HCT116 (cell line): ENCODE measurements around the gene CCDC74A. TPM values are rescaled to one million over a fixed set of nuclear protein-coding genes. Genes with fewer than 3 reads are reported as not detected.
A peak's percentile ranks its signal among the peaks of the same experiment; 100 is the strongest.
"Not testable (repeated sequence)": the region's sequence is repeated elsewhere in the genome, so short reads cannot be mapped to it uniquely, and the experiment has no call there.

Experiments used
- ATAC-seq: fragments of 200-7000 bp; cut with Tn5 transposase; 2 replicates; pipeline ENCODE4 v1.9.1; 2020; ENCODE audit warnings: mild to moderate bottlenecking, moderate library complexity
- BruUV-seq: library from RNA; stranded (reverse); fragments of 400-500 nt; replicated peaks from 2 replicates; lab custom pipeline; 2021; lab: Mats Ljungman, UMichigan
- CTCF ChIA-PET: fragments of 300-600 bp; sonication (Branson Sonifier 250); formaldehyde crosslinking; loops from one replicate; lab custom pipeline; 2021; ENCODE audit warnings: antibody characterized with exemption; lab: Charles Lee
- POLR2A ChIA-PET: fragments of 300-600, 350-600 bp; sonication (Branson Sonifier 250); formaldehyde crosslinking; loops from one replicate; lab custom pipeline; 2021; ENCODE audit warnings: antibody characterized with exemption; lab: Charles Lee
- RAD21 ChIA-PET, 2 experiments: fragments of 300-600 bp; sonication (Branson Sonifier 250); formaldehyde crosslinking; loops; one replicate each; lab custom pipeline; 2023; ENCODE audit warnings: low total read pairs in 2 of 2; ENCODE audit not compliant: uncharacterized antibody in 2 of 2, unreplicated experiment in 2 of 2, low non-redundant PET in 1 of 2; lab: Charles Lee
- DNase-seq: peaks from one replicate; pipeline ENCODE4 v3.0.0-alpha.2; 2010; ENCODE audit warnings: low read depth, low spot score
- H2AFZ ChIP-seq: fragments of 200-600 bp; shearing (Covaris generic), sonication (generic); 2 replicates; pipeline ENCODE4 v1.6.1; 2017; ENCODE audit warnings: low read depth, mixed run types, mixed read lengths, antibody characterized with exemption, low read length; ENCODE audit not compliant: poor library complexity, severe bottlenecking
- H3K27ac ChIP-seq: 2 replicates; pipeline ENCODE4 v1.5.1; 2012; ENCODE audit warnings: low read depth, low read length
- H3K27me3 ChIP-seq: fragments of 200-600 bp; sonication (generic); 2 replicates; pipeline ENCODE4 v1.6.1; 2016; ENCODE audit warnings: mixed run types, low read length, mixed read lengths; ENCODE audit not compliant: insufficient read depth
- H3K36me3 ChIP-seq, 2 experiments: fragments of 200-500 bp in 1 of 2; fragments of 200-600 bp in 1 of 2; sonication (Bioruptor generic) in 1 of 2; sonication (generic) in 1 of 2; 2 replicates each; pipeline versions ENCODE4 v1.5.1 to v1.6.1; 2014 to 2016; ENCODE audit warnings: low read length in 2 of 2, inconsistent platforms in 1 of 2, mixed read lengths in 1 of 2, mixed run types in 1 of 2; ENCODE audit not compliant: insufficient read depth in 2 of 2, control insufficient read depth in 1 of 2
- H3K4me1 ChIP-seq, 2 experiments: fragments of 200-600 bp in 1 of 2; sonication (generic) in 1 of 2; 2 replicates each; pipeline versions ENCODE4 v1.5.1 to v1.6.1; 2012 to 2017; ENCODE audit warnings: low read length in 2 of 2, inconsistent platforms in 1 of 2, mild to moderate bottlenecking in 1 of 2, mixed read lengths in 1 of 2, mixed run types in 1 of 2, moderate library complexity in 1 of 2; ENCODE audit not compliant: insufficient read depth in 2 of 2, control insufficient read depth in 1 of 2
- H3K4me2 ChIP-seq: fragments of 200-600 bp; sonication (generic); 2 replicates; pipeline ENCODE4 v1.6.1; 2017; ENCODE audit warnings: mixed run types, low read length, mixed read lengths
- H3K4me3 ChIP-seq, 2 experiments: fragments of 200-600 bp in 1 of 2; sonication (generic) in 1 of 2; replicated peaks in 1 of 2; 2 replicates each; pipeline ENCODE4 v1.5.1; 2011 to 2016; ENCODE audit warnings: low read length in 2 of 2, control low read depth in 1 of 2, low read depth in 1 of 2, mild to moderate bottlenecking in 1 of 2, mixed read lengths in 1 of 2, mixed run types in 1 of 2
- H3K79me2 ChIP-seq: fragments of 200-600 bp; sonication (generic); 2 replicates; pipeline ENCODE4 v1.6.1; 2017; ENCODE audit warnings: mild to moderate bottlenecking, mixed run types, low read length, moderate library complexity, mixed read lengths; ENCODE audit not compliant: insufficient read depth
- H3K9ac ChIP-seq: fragments of 200-600 bp; sonication (generic); 2 replicates; pipeline ENCODE4 v1.6.1; 2016; ENCODE audit warnings: low read length, mixed read lengths
- H3K9me2 ChIP-seq: fragments of 200-600 bp; sonication (generic), shearing (Covaris generic); 2 replicates; pipeline ENCODE4 v1.6.1; 2017; ENCODE audit warnings: mixed run types, mild to moderate bottlenecking, moderate library complexity; ENCODE audit not compliant: insufficient read depth
- H3K9me3 ChIP-seq, 2 experiments: fragments of 200-500 bp in 1 of 2; fragments of 200-600 bp in 1 of 2; sonication (Bioruptor generic) in 1 of 2; sonication (generic) in 1 of 2; 2 replicates each; pipeline ENCODE4 v1.6.1; 2014 to 2017; ENCODE audit warnings: low read length in 2 of 2, mixed read lengths in 2 of 2, inconsistent platforms in 1 of 2, low read depth in 1 of 2, mild to moderate bottlenecking in 1 of 2, mixed run types in 1 of 2, moderate library complexity in 1 of 2; ENCODE audit not compliant: control insufficient read depth in 1 of 2, insufficient read depth in 1 of 2
- H4K20me1 ChIP-seq: fragments of 200-600 bp; sonication (generic), shearing (Covaris generic); 2 replicates; pipeline ENCODE4 v1.6.1; 2017; ENCODE audit warnings: mixed run types, mild to moderate bottlenecking, moderate library complexity; ENCODE audit not compliant: insufficient read depth
- JUND ChIP-seq: IDR thresholded peaks from 2 replicates; pipeline ENCODE4 v1.6.1; 2012
- intact Hi-C: fragments of 100-400 bp; cut with micrococcal nuclease; formaldehyde crosslinking; loops from 2 replicates; pipeline ENCODE4 v1.10.0; 2022
- total RNA-seq: library from RNA; stranded (reverse); gene quantifications from one replicate; pipeline ENCODE4 v1.2.1, GENCODE V29; 2021; ENCODE audit not compliant: unreplicated experiment
- TF ChIP-seq, protein P1 (sequence below), 3 experiments: fragments of 200-600 bp in 1 of 3; sonication (generic) in 1 of 3; IDR thresholded peaks in 2 of 3; conservative IDR thresholded peaks in 1 of 3; 2 replicates each; pipeline ENCODE4 v1.5.1; 2012 to 2017; ENCODE audit warnings: low read depth in 2 of 3, low read length in 2 of 3, antibody characterized with exemption in 1 of 3, borderline replicate concordance in 1 of 3, control low read depth in 1 of 3, mild to moderate bottlenecking in 1 of 3, mixed read lengths in 1 of 3, mixed run types in 1 of 3, moderate library complexity in 1 of 3; ENCODE audit not compliant: insufficient read depth in 1 of 3
- TF ChIP-seq, protein P2 (sequence below): IDR thresholded peaks from 2 replicates; pipeline ENCODE4 v1.6.1; 2012
- TF ChIP-seq, protein P3 (sequence below): IDR thresholded peaks from 2 replicates; pipeline ENCODE4 v1.6.1; 2012; ENCODE audit warnings: low read depth

The CCDC74A gene
- total RNA-seq, 1 experiment from 2014 or later: 13.6 TPM

DNA sequence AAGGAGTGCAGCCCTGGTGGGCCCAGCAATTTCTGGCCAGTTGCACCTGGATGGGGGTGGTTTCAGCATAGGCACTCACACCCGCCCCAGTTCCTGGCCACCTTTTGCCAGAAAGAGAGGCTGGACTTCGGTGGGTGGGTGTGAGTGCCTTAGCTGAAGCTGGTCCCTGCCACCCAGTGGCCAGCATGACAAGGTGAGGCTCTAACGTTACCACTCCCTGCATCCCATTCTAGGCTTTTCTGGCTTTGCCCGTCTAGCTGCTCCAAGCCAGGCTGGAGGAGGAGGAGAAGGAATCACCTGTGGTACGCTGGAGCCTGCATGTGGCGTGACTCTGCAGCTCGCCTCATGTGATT is 17.1 kb downstream of the CCDC74A start:
- H3K27ac ChIP-seq, H3K9ac ChIP-seq, H3K9me3 ChIP-seq, H4K20me1 ChIP-seq, H3K4me2 ChIP-seq, intact Hi-C loops, H3K4me3 ChIP-seq, RAD21 ChIA-PET, H2AFZ ChIP-seq, H3K9me2 ChIP-seq, CTCF ChIA-PET, H3K79me2 ChIP-seq, H3K4me1 ChIP-seq, BruUV-seq, H3K36me3 ChIP-seq, DNase-seq, POLR2A ChIA-PET: not testable (repeated sequence)
- ATAC-seq: peak; percentile 58
- peaks cover 41% of the 10 kb centered on the region for H3K27me3 ChIP-seq

DNA sequence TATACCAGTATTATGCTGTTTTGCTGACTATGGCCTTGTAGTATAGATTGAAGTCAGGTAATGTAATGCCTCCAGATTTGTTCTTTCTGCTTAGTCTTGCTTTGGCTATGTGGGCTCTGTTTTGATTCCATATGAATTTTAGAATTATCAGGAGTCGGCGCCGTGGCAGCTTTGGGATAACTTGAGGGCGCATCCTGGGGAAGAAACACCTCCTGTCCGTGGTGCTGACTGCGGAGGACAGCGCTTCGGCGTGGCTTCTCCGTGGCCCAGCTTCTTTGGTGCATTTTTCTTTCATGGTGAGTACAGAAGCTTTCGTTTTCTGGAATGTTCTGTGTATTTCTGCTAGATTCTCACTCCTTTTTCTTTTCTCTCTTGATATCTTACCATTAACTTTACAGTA is 25.2 kb downstream of the CCDC74A start:
- no peak overlapping the region for H3K27ac ChIP-seq
- no peaks in the 10 kb centered on the region for H3K9me3 ChIP-seq
- no peaks in the 10 kb centered on the region for H3K9me2 ChIP-seq
- no peaks in the 10 kb centered on the region for H3K79me2 ChIP-seq
- BruUV-seq: no TSS peak
- TF ChIP-seq, protein P1, sequence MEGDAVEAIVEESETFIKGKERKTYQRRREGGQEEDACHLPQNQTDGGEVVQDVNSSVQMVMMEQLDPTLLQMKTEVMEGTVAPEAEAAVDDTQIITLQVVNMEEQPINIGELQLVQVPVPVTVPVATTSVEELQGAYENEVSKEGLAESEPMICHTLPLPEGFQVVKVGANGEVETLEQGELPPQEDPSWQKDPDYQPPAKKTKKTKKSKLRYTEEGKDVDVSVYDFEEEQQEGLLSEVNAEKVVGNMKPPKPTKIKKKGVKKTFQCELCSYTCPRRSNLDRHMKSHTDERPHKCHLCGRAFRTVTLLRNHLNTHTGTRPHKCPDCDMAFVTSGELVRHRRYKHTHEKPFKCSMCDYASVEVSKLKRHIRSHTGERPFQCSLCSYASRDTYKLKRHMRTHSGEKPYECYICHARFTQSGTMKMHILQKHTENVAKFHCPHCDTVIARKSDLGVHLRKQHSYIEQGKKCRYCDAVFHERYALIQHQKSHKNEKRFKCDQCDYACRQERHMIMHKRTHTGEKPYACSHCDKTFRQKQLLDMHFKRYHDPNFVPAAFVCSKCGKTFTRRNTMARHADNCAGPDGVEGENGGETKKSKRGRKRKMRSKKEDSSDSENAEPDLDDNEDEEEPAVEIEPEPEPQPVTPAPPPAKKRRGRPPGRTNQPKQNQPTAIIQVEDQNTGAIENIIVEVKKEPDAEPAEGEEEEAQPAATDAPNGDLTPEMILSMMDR (IDR thresholded peaks at IDR 0.05 in 2 of 3, conservative IDR thresholded peaks at IDR 0.05 in 1 of 3; ENCODE audit: borderline replicate concordance in 1 of 3, insufficient read depth in 1 of 3, low read depth in 2 of 3, low read length in 2 of 3): no peak
- TF ChIP-seq, protein P2, sequence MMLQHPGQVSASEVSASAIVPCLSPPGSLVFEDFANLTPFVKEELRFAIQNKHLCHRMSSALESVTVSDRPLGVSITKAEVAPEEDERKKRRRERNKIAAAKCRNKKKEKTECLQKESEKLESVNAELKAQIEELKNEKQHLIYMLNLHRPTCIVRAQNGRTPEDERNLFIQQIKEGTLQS: no peak
- TF ChIP-seq, protein P3, sequence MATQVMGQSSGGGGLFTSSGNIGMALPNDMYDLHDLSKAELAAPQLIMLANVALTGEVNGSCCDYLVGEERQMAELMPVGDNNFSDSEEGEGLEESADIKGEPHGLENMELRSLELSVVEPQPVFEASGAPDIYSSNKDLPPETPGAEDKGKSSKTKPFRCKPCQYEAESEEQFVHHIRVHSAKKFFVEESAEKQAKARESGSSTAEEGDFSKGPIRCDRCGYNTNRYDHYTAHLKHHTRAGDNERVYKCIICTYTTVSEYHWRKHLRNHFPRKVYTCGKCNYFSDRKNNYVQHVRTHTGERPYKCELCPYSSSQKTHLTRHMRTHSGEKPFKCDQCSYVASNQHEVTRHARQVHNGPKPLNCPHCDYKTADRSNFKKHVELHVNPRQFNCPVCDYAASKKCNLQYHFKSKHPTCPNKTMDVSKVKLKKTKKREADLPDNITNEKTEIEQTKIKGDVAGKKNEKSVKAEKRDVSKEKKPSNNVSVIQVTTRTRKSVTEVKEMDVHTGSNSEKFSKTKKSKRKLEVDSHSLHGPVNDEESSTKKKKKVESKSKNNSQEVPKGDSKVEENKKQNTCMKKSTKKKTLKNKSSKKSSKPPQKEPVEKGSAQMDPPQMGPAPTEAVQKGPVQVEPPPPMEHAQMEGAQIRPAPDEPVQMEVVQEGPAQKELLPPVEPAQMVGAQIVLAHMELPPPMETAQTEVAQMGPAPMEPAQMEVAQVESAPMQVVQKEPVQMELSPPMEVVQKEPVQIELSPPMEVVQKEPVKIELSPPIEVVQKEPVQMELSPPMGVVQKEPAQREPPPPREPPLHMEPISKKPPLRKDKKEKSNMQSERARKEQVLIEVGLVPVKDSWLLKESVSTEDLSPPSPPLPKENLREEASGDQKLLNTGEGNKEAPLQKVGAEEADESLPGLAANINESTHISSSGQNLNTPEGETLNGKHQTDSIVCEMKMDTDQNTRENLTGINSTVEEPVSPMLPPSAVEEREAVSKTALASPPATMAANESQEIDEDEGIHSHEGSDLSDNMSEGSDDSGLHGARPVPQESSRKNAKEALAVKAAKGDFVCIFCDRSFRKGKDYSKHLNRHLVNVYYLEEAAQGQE: peak; percentile 23
- TF ChIP-seq JUND: no peak
- no peak overlapping the region for H3K4me3 ChIP-seq
- CTCF ChIA-PET: no interaction called here
- DNase-seq: no peak
- no peak for ATAC-seq
- RAD21 ChIA-PET: no interaction called here
- no peaks in the 10 kb centered on the region for H3K4me1 ChIP-seq
- POLR2A ChIA-PET: no interaction called here
- H3K36me3 ChIP-seq: no peaks in the 10 kb centered on the region
- intact Hi-C loops: no loop called here
- no peaks in the 10 kb centered on the region for H4K20me1 ChIP-seq
- H3K4me2 ChIP-seq: no peak overlapping the region
- H2AFZ ChIP-seq: no peak overlapping the region
- H3K9ac ChIP-seq: no peak overlapping the region
- peaks cover 73% of the 10 kb centered on the region for H3K27me3 ChIP-seq
